Cerebellar nuclear complex (tissue), 1 donor: ENCODE results near the gene KRTAP25-1.

ENCODE experiments used
- DNase-seq, 2 experiments: peaks; one replicate each; lab custom pipeline; 2025; lab: John Stamatoyannopoulos, UW

KRTAP25-1 gene

GRCh38 chr21:30289215-30289614, at the start of gene KRTAP25-1:
KRTAP25-1 (minus strand) TSS chr21:30289514; CDS start chr21:30289490, 24 bp downstream.
- DNase-seq = no peak

- no peak for DNase-seq
Observed at GRCh38 chr21:30338717-30339116, 49.4 kb upstream of the KRTAP25-1 start.

GRCh38 chr21:30337772-30338171, 48.5 kb upstream of the KRTAP25-1 start:
- no peak for DNase-seq

GRCh38 chr21:30337276-30337744, 48.0 kb upstream of the KRTAP25-1 start, which contains the start of gene KRTAP27-1:
KRTAP27-1 (minus strand) TSS chr21:30337694; CDS start chr21:30337668, 26 bp downstream.
- no peak for DNase-seq

- no peak for DNase-seq
Observed at GRCh38 chr21:30336596-30336995, 47.3 kb upstream of the KRTAP25-1 start.

GRCh38 chr21:30333736-30334135, 44.4 kb upstream of the KRTAP25-1 start:
- no peak for DNase-seq

- DNase-seq = no peak
Observed at GRCh38 chr21:30332681-30333080, 43.4 kb upstream of the KRTAP25-1 start.

GRCh38 chr21:30329203-30329875, 40.0 kb upstream of the KRTAP25-1 start:
- DNase-seq = no peak

- no peak for DNase-seq
Observed at GRCh38 chr21:30326390-30326789, 37.1 kb upstream of the KRTAP25-1 start.

- no peak for DNase-seq
Observed at GRCh38 chr21:30320215-30320614, 30.9 kb upstream of the KRTAP25-1 start, which contains the start of gene KRTAP26-1. KRTAP26-1 (minus strand) TSS chr21:30320315; CDS start chr21:30320035, 280 bp downstream.

- DNase-seq = no peak
Observed at GRCh38 chr21:30315701-30316100, 26.4 kb upstream of the KRTAP25-1 start.

GRCh38 chr21:30306884-30307283, 17.6 kb upstream of the KRTAP25-1 start:
- DNase-seq = no peak

- no peak for DNase-seq
Observed at GRCh38 chr21:30305136-30305535, 15.8 kb upstream of the KRTAP25-1 start.

- no peak for DNase-seq
Observed at GRCh38 chr21:30282850-30283249, 6.5 kb downstream of the KRTAP25-1 start, which contains the start of gene KRTAP24-1. KRTAP24-1 (minus strand) TSS chr21:30282950; CDS start chr21:30282932, 18 bp downstream.

- DNase-seq = no peak
Observed at GRCh38 chr21:30271611-30272010, 17.7 kb downstream of the KRTAP25-1 start.

GRCh38 chr21:30271156-30271555, 18.2 kb downstream of the KRTAP25-1 start:
- no peak for DNase-seq

- no peak for DNase-seq
Observed at GRCh38 chr21:30269803-30270530, 19.3 kb downstream of the KRTAP25-1 start.

- no peak for DNase-seq
Observed at GRCh38 chr21:30268608-30269197, 20.6 kb downstream of the KRTAP25-1 start.

- DNase-seq = no peak
Observed at GRCh38 chr21:30257773-30258172, 31.5 kb downstream of the KRTAP25-1 start.

GRCh38 chr21:30256100-30256499, 33.2 kb downstream of the KRTAP25-1 start:
- no peak for DNase-seq

- DNase-seq = no peak
Observed at GRCh38 chr21:30255679-30256078, 33.6 kb downstream of the KRTAP25-1 start.

- no peak for DNase-seq
Observed at GRCh38 chr21:30251781-30252180, 37.5 kb downstream of the KRTAP25-1 start.

- no peak for DNase-seq
Observed at GRCh38 chr21:30249936-30250335, 39.4 kb downstream of the KRTAP25-1 start.
